Measurements from ENCODE around the gene SPEG. TPM values are rescaled to one million over a fixed set of nuclear protein-coding genes. Genes with fewer than 3 reads are reported as not detected.

SPEG gene
- total RNA-seq, 2 donors from 2014 or later = 23.1 to 29.8 TPM

- TF ChIP-seq CTCF (conservative IDR thresholded peaks at IDR 0.05) = no peak
- H3K27ac ChIP-seq (ENCODE audit: low read depth, low read length) = no peak overlapping the region
- Mint-ChIP-seq H3K27me3 (ENCODE audit: insufficient read depth) (peaks cover 12% of the 10 kb centered on the region), H3K9me3 (no peaks in the 10 kb centered on the region), H3K36me3 (ENCODE audit: low read depth) (peaks cover 2% of the 10 kb centered on the region), H3K4me1 (peaks cover 12% of the 10 kb centered on the region), H3K27ac (no peak overlapping the region), H3K4me3 (peak overlapping the region; percentile 23)
- WGBS, 2 experiments (ENCODE audit: insufficient coverage in 1 of 2, insufficient read length in 1 of 2) = 55 to 61% methylated on average over 3 to 11 of the region's 11 CpGs
- no peaks in the 10 kb centered on the region for H3K9me3 ChIP-seq (ENCODE audit: control insufficient read depth, low read length)
- H3K27me3 ChIP-seq (ENCODE audit: control insufficient read depth, insufficient read depth, low read length, poor library complexity, severe bottlenecking) = no peaks in the 10 kb centered on the region
- no peak overlapping the region for H3K4me3 ChIP-seq (ENCODE audit: low read length)
- H3K36me3 ChIP-seq (ENCODE audit: control insufficient read depth, insufficient read depth, low read length) = no peaks in the 10 kb centered on the region
- DNase-seq = peak; percentile 76
- peaks cover 9% of the 10 kb centered on the region for H3K4me1 ChIP-seq (ENCODE audit: control insufficient read depth, insufficient read depth, low read length)
- no peak overlapping the region for H3K9ac ChIP-seq (ENCODE audit: extremely low read depth, low read length, poor library complexity, severe bottlenecking)
These were observed 26.4 kb downstream of the SPEG start for GRCh38 chr2:219461047-219461514.

GRCh38 chr2:219461669-219462068, 27.0 kb downstream of the SPEG start:
- 71 to 91% methylated on average over 4 to 14 of the region's 14 CpGs for WGBS, 2 experiments (ENCODE audit: insufficient coverage in 1 of 2, insufficient read length in 1 of 2)
- no peak for DNase-seq
- no peaks in the 10 kb centered on the region for H3K27me3 ChIP-seq (ENCODE audit: control insufficient read depth, insufficient read depth, low read length, poor library complexity, severe bottlenecking)
- no peak for TF ChIP-seq CTCF (conservative IDR thresholded peaks at IDR 0.05)
- no peaks in the 10 kb centered on the region for H3K36me3 ChIP-seq (ENCODE audit: control insufficient read depth, insufficient read depth, low read length)
- H3K4me3 Mint-ChIP-seq = peak overlapping the region; percentile 23
- peaks cover 6% of the 10 kb centered on the region for H3K27me3 Mint-ChIP-seq (ENCODE audit: insufficient read depth)
- H3K27ac ChIP-seq (ENCODE audit: low read depth, low read length) = no peak overlapping the region
- no peak overlapping the region for H3K9ac ChIP-seq (ENCODE audit: extremely low read depth, low read length, poor library complexity, severe bottlenecking)
- H3K9me3 Mint-ChIP-seq = no peaks in the 10 kb centered on the region
- H3K4me1 Mint-ChIP-seq = peaks cover 12% of the 10 kb centered on the region
- peaks cover 2% of the 10 kb centered on the region for H3K36me3 Mint-ChIP-seq (ENCODE audit: low read depth)
- no peak overlapping the region for H3K27ac Mint-ChIP-seq
- H3K4me3 ChIP-seq (ENCODE audit: low read length) = no peak overlapping the region
- no peaks in the 10 kb centered on the region for H3K9me3 ChIP-seq (ENCODE audit: control insufficient read depth, low read length)
- H3K4me1 ChIP-seq (ENCODE audit: control insufficient read depth, insufficient read depth, low read length) = peaks cover 9% of the 10 kb centered on the region

GRCh38 chr2:219462349-219462748, 27.7 kb downstream of the SPEG start:
- no peaks in the 10 kb centered on the region for H3K9me3 ChIP-seq (ENCODE audit: control insufficient read depth, low read length)
- DNase-seq = no peak
- Mint-ChIP-seq H3K9me3 (no peaks in the 10 kb centered on the region), H3K4me3 (no peak overlapping the region), H3K4me1 (peaks cover 12% of the 10 kb centered on the region), H3K36me3 (ENCODE audit: low read depth) (peaks cover 4% of the 10 kb centered on the region), H3K27ac (no peak overlapping the region), H3K27me3 (ENCODE audit: insufficient read depth) (peaks cover 4% of the 10 kb centered on the region)
- WGBS, 2 experiments (ENCODE audit: insufficient coverage in 1 of 2, insufficient read length in 1 of 2) = 83 to 85% methylated on average over 8 to 9 of the region's 9 CpGs
- H3K4me1 ChIP-seq (ENCODE audit: control insufficient read depth, insufficient read depth, low read length) = peaks cover 9% of the 10 kb centered on the region
- no peak overlapping the region for H3K9ac ChIP-seq (ENCODE audit: extremely low read depth, low read length, poor library complexity, severe bottlenecking)
- H3K36me3 ChIP-seq (ENCODE audit: control insufficient read depth, insufficient read depth, low read length) = no peaks in the 10 kb centered on the region
- no peak overlapping the region for H3K4me3 ChIP-seq (ENCODE audit: low read length)
- no peak overlapping the region for H3K27ac ChIP-seq (ENCODE audit: low read depth, low read length)
- no peaks in the 10 kb centered on the region for H3K27me3 ChIP-seq (ENCODE audit: control insufficient read depth, insufficient read depth, low read length, poor library complexity, severe bottlenecking)
- TF ChIP-seq CTCF (conservative IDR thresholded peaks at IDR 0.05) = no peak
